Prostate gland (tissue), 2 donors: Measurements from ENCODE around the gene FRYL.

Source experiments
- CTCF ChIP-seq, 4 experiments: fragments of 200-600 bp in 2 of 4; fragments of 450-650 bp in 2 of 4; sonication (generic) in 2 of 4; IDR thresholded peaks; 1 replicate in 3 of 4; 2 replicates in 1 of 4; pipeline ENCODE4 v1.5.1; 2016 to 2019; ENCODE audit warnings: antibody characterized with exemption in 4 of 4, mild to moderate bottlenecking in 2 of 4, moderate library complexity in 2 of 4
- POLR2A ChIP-seq: fragments of 450-650 bp; IDR thresholded peaks from one replicate; pipeline ENCODE4 v1.6.1; 2016; ENCODE audit warnings: antibody characterized with exemption, mild to moderate bottlenecking
- POLR2AphosphoS5 ChIP-seq: sonication (generic); formaldehyde crosslinking; IDR thresholded peaks from one replicate; pipeline ENCODE4 v1.6.1; 2017; ENCODE audit warnings: antibody characterized with exemption

GRCh38 chr4:48553720-48554119 is 226.4 kb downstream of the FRYL start:
- TF ChIP-seq POLR2A, result no peak
- no peak for TF ChIP-seq CTCF (IDR thresholded peaks at IDR 0.05)
- no peak for TF ChIP-seq POLR2AphosphoS5
